Measurements from ENCODE around the gene LRP2. TPM values are rescaled to one million over a fixed set of nuclear protein-coding genes. Genes with fewer than 3 reads are reported as not detected.

LRP2 gene
- total RNA-seq, 1 donor from 2014 or later: 0.24 TPM

DNA sequence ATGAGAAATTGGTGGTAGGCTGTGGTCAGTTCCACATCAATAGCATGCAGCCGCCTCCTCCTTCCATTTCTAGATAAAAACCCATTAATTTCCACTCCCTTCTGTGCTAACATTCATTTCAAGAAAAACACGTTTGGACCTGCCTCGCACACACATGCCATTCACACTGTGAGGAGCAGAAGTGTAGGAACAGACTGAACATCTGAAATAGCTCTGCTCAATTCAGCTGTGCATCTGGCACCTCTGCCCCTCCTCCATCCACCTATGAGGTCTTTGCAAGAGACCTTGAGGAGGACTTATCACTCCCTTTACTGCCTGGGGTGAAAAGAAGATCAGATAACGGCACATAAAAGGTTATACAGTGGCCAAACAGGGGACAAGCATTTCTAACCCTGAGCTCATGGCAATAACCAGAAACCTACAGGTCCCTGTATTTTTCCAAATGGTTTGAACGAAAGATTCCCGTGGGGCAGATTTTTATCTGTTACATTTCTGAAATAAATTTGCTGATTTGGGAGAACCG is 30.8 kb upstream of the LRP2 start:
- TF ChIP-seq, protein P1, sequence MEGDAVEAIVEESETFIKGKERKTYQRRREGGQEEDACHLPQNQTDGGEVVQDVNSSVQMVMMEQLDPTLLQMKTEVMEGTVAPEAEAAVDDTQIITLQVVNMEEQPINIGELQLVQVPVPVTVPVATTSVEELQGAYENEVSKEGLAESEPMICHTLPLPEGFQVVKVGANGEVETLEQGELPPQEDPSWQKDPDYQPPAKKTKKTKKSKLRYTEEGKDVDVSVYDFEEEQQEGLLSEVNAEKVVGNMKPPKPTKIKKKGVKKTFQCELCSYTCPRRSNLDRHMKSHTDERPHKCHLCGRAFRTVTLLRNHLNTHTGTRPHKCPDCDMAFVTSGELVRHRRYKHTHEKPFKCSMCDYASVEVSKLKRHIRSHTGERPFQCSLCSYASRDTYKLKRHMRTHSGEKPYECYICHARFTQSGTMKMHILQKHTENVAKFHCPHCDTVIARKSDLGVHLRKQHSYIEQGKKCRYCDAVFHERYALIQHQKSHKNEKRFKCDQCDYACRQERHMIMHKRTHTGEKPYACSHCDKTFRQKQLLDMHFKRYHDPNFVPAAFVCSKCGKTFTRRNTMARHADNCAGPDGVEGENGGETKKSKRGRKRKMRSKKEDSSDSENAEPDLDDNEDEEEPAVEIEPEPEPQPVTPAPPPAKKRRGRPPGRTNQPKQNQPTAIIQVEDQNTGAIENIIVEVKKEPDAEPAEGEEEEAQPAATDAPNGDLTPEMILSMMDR (IDR thresholded peaks at IDR 0.05): no peak
- DNase-seq (ENCODE audit: extremely low spot score, unreplicated experiment): no peak
- no peak overlapping the region for H3K27ac Mint-ChIP-seq (ENCODE audit: unreplicated experiment)
- no peaks in the 10 kb centered on the region for H3K4me1 Mint-ChIP-seq (ENCODE audit: unreplicated experiment)
- H3K4me3 Mint-ChIP-seq (ENCODE audit: unreplicated experiment): no peak overlapping the region
- H3K9me3 Mint-ChIP-seq (ENCODE audit: unreplicated experiment): no peaks in the 10 kb centered on the region
- peaks cover 21% of the 10 kb centered on the region for H3K27me3 Mint-ChIP-seq (ENCODE audit: unreplicated experiment)
- no peaks in the 10 kb centered on the region for H3K36me3 Mint-ChIP-seq (ENCODE audit: unreplicated experiment)

DNA sequence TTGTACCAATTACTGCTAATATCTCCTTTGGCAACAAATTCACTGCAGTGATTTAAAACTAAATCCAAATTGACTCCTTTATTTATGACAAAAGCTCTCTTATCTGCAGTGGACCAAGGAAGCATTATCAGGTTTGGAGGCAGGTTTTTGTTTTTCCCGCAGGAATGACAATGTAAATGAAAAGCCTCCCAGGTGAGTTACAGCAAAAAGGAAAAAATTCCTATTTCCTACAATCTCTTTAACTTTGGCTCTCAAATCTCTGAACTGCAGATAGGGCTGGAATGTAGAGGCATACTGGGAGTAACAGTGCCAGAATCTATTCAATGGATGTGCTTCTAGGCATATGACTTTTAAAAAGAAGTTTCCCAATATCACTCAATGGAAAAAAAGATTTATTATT is 28.9 kb upstream of the LRP2 start:
- no peak for DNase-seq (ENCODE audit: extremely low spot score, unreplicated experiment)
- TF ChIP-seq, protein P1 (IDR thresholded peaks at IDR 0.05): no peak
- H3K27me3 Mint-ChIP-seq (ENCODE audit: unreplicated experiment): peaks cover 23% of the 10 kb centered on the region
- no peak overlapping the region for H3K4me3 Mint-ChIP-seq (ENCODE audit: unreplicated experiment)
- H3K4me1 Mint-ChIP-seq (ENCODE audit: unreplicated experiment): no peaks in the 10 kb centered on the region
- no peaks in the 10 kb centered on the region for H3K36me3 Mint-ChIP-seq (ENCODE audit: unreplicated experiment)
- H3K27ac Mint-ChIP-seq (ENCODE audit: unreplicated experiment): no peak overlapping the region
- H3K9me3 Mint-ChIP-seq (ENCODE audit: unreplicated experiment): no peaks in the 10 kb centered on the region

DNA sequence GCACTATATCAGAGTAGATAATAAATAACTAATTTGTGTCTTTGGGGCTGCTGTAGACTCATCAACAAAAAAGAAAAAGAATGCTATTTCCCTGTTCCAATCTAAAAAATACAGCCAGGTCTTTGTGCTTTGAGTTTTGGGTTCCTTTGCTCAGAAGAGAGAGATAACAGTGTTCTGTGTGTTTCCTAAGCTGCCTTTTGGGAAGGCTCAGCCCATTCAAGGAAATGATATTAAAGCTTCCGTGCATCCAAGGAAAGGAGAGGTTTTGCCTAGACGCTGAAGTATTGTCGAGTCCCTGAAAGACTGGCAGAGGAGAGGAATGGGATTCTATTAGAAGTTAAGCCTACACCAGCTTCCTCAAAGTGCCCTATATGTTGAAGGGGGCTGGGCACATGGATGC is 25.8 kb upstream of the LRP2 start:
- H3K4me3 Mint-ChIP-seq (ENCODE audit: unreplicated experiment): no peak overlapping the region
- H3K36me3 Mint-ChIP-seq (ENCODE audit: unreplicated experiment): no peaks in the 10 kb centered on the region
- H3K4me1 Mint-ChIP-seq (ENCODE audit: unreplicated experiment): no peaks in the 10 kb centered on the region
- H3K27me3 Mint-ChIP-seq (ENCODE audit: unreplicated experiment): peaks cover 20% of the 10 kb centered on the region
- TF ChIP-seq, protein P1 (IDR thresholded peaks at IDR 0.05): no peak
- DNase-seq (ENCODE audit: extremely low spot score, unreplicated experiment): no peak
- no peaks in the 10 kb centered on the region for H3K9me3 Mint-ChIP-seq (ENCODE audit: unreplicated experiment)
- no peak overlapping the region for H3K27ac Mint-ChIP-seq (ENCODE audit: unreplicated experiment)

DNA sequence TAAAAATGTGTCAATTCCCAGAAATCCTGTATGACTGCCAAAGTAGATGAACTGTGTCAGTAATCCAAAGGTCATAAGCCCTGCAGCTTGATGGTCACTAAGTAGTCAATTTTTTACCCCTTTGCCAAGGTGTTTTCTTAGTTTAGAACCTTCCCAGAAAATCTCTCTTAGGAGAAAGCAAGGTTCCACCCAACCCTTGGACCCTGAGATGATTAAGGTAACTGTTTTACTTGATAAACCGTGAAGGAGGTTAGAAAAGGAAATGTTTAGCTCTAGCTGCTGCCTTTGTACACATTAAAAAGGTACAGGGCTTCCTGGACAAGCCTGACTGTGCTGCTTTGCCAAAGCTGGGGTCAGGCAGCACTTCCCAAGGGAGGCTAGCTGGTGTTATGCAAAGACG is 24.4 kb upstream of the LRP2 start:
- DNase-seq (ENCODE audit: extremely low spot score, unreplicated experiment): no peak
- Mint-ChIP-seq H3K9me3 (ENCODE audit: unreplicated experiment) (no peaks in the 10 kb centered on the region), H3K27ac (ENCODE audit: unreplicated experiment) (no peak overlapping the region), H3K4me1 (ENCODE audit: unreplicated experiment) (no peaks in the 10 kb centered on the region), H3K36me3 (ENCODE audit: unreplicated experiment) (no peaks in the 10 kb centered on the region), H3K4me3 (ENCODE audit: unreplicated experiment) (no peak overlapping the region), H3K27me3 (ENCODE audit: unreplicated experiment) (peaks cover 16% of the 10 kb centered on the region)
- TF ChIP-seq, protein P1 (IDR thresholded peaks at IDR 0.05): no peak

DNA sequence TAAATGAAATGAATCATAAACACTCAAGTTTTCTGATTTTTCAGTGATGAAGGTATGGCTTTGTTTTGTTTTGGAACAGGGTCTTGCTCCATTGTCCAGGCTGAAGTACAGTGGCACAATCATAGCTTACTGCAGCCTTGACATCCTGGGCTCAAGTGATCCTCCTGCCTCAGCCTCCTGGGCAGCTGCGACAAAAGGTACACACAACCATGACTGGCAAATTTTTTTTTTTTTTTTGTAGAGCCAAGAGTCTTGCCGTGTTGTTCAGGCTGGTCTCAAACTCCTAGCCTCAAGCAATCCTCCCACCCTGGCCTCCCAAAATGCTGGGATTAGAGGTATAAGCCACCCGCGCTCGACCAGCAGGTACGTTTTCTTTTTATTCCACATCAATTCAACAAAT is 22.5 kb upstream of the LRP2 start:
- TF ChIP-seq, protein P1 (IDR thresholded peaks at IDR 0.05): no peak
- Mint-ChIP-seq H3K27me3 (ENCODE audit: unreplicated experiment) (peaks cover 21% of the 10 kb centered on the region), H3K4me1 (ENCODE audit: unreplicated experiment) (no peaks in the 10 kb centered on the region), H3K9me3 (ENCODE audit: unreplicated experiment) (no peaks in the 10 kb centered on the region), H3K27ac (ENCODE audit: unreplicated experiment) (no peak overlapping the region), H3K4me3 (ENCODE audit: unreplicated experiment) (no peak overlapping the region), H3K36me3 (ENCODE audit: unreplicated experiment) (no peaks in the 10 kb centered on the region)
- no peak for DNase-seq (ENCODE audit: extremely low spot score, unreplicated experiment)
